GM21528 (cell line): Measurements from ENCODE around the gene KCTD13.
"Not testable (repeated sequence)": the region's sequence is repeated elsewhere in the genome, so short reads cannot be mapped to it uniquely, and the experiment has no call there.

Experiments
- ATAC-seq: cut with Tn5 transposase; IDR thresholded peaks from one replicate; pipeline ENCODE4 v1.9.1; 2021; ENCODE audit warnings: mild to moderate bottlenecking, moderate library complexity; ENCODE audit not compliant: unreplicated experiment, low FRiP score

Gene KCTD13

DNA sequence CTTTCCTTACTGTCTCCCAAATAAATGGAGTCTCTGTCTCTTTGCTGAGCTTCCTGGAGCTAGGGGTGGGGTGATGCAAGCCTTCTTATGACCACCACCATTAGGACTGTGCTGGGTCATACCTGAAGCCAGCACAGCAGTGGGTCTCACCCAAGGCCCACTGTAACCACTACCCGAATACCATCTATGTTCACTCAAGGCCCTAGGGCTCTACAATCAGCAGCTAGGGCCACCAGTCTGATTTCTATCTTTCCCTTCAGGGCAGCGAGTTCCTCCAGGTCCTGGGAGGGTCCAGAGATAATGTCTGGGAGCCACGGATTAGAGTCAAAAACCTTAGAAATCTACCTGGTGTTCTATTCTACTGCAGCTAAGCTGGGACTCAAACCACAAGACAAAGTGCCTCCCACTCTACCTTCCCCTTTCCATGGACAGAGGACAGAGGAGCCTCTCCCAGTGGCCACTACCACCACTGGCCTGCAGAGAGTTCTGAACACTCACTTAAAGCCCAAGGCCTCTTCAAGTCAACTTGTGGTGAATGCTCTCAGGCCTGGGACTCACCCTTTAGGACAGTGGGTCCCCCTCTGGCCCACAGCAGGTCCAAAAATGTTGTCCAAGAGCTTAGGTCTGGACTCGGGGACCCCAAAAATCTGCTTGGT, 24.9 kb upstream of the KCTD13 start:
- no peak for ATAC-seq

DNA sequence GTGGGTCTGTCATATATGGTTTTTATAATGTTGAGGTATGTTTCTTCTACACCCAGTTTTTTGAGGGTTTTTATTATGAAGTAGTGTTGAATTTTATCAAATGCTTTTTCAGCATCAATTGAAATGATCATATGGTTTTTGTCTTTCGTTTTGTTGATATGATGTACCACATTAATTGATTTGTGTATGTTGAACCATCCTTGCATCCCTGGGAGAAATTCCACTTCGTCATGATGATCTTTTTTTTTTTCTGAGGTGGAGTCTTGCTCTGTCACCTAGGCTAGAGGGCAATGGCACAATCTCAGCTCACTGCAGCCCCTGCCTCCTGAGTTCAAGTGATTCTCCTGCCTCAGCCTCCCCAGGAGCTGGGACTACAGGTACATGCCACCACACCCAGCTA, 21.9 kb upstream of the KCTD13 start:
- ATAC-seq: no peak

DNA sequence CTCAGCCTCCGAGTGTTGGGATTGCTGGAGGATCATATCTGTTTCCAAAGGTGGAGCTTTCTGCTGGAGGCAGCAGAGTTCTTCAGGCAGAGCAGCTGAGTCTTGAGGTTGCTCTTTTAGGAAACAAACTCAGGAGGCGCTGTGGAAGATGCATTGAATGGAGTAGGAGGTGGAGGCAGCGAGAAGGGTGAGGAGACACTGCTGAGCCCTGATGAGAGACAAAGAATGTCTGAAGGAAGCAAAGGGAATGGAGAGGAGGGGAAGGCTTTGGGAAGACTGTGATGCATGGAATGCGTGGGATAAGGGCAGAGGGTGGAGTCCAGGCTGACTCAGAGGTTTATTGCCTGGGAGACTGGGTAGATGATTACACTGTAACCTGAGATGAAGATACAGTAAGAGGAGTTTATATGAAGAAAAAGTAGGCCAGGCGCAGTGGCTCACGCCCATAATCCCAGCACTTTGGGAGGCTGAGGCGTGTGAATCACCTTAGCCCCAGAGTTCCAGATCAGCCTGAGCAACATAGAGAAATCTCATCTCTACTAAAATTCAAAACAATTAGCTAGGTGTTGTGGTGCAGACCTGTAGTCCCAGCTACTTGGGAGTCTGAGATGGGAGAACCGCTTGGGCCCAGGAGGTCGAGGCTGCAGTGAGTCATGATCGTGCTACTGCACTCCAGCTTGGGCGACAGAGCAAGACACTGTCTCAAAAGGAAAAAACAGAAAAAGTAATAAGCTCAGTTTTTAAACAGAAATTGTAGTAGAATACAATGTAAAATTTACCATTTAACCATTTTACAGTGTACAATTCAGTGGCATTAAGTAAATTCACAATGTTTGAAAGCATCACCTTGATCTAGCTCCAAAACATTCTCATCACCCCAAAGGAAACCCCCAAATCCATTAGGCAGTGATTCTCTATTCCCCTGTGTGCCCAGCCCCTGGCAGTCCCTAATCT, 18.1 kb upstream of the KCTD13 start:
- no peak for ATAC-seq

DNA sequence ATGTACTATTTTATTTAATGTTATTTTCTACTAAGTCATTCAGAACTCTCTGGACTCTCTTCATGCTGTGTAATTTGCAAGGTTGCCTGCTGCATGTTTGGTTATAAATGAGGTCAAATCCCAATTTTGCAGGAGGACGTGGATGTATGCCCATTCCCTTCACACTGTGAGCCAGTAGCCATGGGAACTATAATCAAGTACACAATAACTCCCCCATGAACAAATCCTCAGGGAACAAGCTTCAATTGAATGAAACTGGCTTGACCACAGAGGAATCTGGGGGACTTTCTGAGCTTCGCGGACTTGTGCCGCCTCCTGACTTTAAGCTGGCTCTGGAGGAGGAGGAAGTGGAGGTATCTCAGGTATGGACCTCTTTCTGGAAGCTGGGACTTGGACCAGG, 14.6 kb upstream of the KCTD13 start:
- ATAC-seq: no peak

DNA sequence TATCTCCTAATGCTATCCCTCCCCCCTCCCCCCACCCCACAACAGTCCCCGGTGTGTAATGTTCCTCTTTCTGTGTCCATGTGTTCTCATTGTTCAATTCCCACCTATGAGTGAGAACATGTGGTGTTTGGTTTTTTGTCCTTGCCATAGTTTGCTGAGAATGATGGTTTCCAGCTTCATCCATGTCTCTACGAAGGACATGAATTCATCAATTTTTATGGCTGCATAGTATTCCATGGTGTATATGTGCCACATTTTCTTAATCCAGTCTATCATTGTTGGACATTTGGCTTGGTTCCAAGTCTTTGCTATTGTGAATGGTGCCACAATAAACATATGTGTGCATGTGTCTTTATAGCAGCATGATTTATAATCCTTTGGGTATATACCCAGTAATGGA, 5.7 kb upstream of the KCTD13 start:
- ATAC-seq: not testable (repeated sequence)

DNA sequence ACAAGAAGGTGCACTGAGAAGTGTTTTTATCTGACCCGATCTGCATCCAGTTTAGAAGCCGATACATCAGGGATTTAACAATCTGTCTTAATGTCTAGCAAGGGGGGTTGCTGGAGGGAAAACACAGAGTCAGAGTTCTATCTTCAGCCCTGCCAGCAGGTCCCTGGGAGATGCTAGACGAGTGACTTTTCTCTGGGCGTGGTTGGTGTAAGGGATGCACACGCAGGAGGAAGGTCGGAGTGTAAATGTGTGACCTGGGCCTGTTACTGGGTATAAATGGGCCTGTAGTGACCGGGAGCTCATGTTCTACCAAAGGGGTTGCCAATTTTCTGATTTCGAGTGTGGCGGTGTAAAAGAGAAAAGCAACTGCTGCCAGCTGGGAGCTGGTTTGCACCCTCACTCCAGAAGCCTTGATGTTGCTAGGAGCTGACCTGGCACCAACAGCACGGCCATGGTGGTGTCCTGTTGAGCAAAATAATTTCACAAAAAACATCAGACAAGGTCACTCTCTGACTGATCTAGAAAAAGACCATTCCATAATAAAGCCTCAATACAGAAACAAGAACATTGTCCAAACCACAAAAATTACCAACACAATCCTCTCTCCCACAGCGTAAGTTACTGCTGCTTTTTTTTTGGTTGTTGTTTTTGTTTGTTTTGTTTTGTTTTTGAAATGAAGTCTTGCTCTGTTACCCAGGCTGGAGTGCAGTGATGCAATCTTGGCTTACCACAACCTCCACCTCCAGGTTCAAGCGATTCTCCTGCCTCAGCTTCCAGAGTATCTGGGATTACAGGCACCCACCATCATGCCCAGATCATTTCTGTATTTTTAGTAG, 1.3 kb upstream of the KCTD13 start:
- ATAC-seq: no peak

DNA sequence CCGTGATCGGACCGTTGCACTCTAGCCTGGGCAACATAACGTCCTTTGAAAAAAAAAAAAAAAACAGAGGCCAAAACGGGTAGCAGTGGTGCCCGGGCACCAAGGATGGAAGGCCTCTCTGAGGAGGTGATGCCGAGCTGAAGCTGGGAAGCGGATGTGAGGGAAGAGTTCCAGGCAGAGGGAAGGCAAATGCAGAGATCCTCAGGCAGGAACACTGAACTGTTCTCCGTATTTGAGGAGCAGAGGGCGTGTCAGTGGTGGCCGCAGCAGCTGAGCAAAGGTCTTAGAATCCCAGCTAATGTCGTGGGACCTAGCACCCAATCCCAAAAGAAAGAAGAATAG, 656 bp upstream of the KCTD13 start:
- no peak for ATAC-seq

DNA sequence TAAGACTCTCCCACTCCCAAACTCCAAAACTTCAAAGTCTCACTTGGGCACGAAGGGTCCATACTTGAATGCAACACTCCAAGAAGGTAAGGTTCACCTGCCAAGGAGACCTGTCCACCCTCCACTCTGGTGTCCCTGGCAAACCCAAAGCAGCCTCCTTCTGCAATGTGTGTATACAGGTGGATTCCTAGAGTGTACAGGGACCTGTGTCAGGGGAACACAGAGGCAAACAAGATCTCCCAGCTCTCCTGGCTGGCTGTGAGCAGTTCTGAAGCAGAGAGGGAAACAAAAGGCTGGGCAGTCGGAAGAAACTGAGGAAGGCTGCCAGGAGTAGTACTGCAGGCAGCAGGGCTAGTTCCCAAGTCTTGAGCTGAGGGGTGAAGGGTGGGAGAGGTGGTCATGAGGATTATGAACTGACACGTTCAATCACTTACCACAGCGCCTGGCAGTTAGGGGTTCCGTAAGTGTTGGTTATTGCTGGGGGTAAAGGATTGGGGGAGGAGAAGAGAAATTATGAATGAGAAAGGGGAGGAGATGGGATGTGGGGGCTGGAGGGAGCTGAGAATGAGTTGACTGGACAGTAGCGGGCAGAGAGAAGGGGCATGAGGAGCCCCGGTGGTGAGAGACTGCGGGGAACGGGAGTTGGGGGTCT, 795 bp downstream of the KCTD13 start:
- no peak for ATAC-seq

DNA sequence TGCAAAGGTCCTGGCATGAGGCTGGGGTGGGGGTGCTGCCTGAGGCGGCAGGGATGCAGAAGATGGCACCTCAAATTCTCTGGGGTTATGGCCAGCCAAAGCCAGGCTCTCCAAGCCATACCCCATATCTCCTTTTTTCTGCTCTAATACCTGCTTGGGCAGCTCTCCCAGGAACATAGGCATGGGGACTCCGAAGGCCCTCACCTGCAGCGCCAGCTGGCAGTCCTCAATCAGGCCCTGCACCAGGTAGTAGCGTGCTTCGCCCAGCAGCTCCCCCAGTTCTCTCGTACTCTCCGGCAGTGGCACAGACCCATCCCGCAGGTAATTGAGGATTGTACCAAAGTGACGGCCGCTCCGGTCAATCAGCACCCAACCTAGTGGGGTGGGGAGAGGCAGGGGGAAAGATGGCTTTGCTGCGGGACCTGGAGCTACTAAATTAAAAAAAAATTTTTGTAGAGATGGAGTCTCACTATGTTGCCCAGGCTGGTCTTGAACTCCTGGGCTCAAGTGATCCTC, 3.0 kb downstream of the KCTD13 start:
- ATAC-seq: no peak

DNA sequence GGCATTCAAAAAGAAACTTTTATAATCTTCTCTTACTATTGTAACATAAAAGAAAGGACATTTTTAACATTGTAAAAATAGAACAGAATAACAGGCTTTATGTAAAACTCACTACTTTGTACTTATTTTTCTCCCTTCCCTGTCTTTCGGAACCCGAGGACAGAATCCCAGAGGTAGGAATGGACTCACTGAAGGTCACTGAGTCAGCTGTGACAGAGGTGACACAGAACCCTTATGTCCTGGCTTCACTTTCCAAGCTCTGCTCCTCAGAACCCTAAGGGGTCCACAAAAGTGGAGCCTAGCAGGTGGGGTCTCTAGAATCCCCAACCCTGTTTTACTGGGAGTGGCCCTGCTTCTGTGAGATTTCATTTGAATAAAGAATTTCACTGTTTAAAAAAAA, 3.7 kb downstream of the KCTD13 start:
- ATAC-seq: no peak

DNA sequence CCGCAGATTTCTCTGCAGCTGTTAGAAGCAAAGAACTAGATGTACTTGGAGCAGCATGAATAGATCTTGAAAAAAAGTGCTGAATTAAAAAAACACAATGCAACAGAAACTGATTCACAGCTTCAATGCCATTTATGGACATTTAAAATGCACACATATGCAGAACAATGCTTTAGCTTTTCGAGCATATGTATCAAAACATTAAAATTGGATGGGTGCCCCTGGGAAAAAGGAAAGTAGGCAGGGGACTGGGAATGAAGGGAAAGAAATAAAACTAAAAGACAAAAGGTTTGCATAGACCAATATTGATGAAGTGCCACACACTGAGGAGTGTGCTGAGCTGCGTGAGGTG, 5.0 kb downstream of the KCTD13 start:
- no peak for ATAC-seq

DNA sequence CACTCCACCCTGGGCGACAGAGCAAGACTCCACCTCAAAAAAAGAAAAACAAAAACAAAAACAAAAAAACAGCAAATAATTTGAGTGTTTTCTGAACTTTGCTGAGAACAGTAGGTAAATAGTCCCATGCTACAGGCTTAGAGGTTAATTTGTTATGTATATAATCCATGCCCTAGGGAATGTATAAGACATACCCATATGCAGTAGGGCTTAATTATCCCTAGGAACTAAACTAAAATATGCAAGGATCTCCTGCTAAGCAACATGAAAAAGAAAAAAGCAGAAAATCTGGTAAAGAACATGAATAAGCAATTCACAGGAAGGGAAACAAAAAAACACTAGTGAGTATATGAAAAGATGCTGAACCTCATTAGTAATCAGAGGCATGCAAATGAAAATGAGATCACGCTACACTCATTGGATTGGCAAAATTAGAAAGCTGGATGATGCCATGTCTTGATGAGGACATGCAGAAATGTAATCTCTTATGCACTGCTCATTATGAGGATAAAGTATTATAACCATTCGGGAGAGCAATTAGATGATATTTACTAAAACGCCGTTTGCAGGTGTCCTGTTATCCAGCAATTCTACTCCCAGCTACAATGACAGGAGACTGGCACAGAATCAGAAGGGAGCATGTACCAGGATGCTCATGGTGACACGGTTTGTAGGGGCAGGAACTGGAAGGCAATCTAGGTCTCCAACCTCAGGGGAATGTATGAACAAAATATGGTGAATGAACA, 5.6 kb downstream of the KCTD13 start:
- no peak for ATAC-seq

DNA sequence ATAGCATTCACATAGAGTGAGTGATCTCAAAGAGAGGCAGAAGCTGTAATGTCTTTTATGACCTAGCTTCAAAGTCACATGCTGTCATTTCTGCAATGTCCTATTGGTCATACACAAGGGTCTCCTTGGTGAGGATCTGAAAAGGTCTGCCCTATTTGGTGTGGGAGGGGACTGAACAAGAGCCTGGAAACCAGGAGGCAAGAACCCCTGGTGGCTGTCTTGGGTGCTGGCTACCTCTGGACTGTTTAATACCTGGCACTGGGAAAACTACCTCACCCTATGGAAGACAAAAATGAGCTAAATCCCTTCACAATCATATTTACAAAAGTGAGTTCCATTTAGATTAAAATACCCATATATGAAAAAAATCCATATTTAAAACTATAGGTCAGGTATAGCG, 9.0 kb downstream of the KCTD13 start:
- ATAC-seq: no peak

DNA sequence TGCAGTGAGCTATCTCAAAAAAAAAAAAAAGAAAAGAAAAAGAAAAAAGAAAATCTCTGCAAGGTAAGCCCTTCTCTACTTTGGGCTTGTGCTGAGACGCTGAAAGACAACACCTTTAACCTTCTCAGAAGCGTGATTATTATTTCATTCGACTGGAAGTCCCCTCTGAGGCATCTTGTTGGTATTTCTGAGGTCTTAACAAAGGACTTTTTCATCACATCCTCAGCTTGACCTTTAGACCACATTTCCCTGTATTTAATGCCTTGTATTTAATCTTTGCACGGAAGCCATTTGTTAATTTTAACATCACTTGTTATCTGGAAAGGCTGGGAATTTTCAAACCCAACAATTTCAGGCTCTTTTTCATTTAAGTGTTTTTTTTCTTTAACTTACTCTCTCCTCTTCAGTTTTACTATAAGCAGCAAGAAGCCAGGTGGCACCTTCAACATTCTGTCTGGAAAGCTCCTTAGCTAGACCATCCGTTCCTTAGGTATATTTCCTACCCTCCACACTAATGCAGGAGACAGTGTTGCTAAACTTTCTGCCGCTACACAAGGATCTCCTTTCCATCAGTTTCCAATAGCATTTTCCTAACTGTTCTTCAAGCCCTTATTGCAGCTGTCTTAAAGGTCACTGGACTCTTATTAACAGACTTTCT, 10.3 kb downstream of the KCTD13 start:
- ATAC-seq: no peak

DNA sequence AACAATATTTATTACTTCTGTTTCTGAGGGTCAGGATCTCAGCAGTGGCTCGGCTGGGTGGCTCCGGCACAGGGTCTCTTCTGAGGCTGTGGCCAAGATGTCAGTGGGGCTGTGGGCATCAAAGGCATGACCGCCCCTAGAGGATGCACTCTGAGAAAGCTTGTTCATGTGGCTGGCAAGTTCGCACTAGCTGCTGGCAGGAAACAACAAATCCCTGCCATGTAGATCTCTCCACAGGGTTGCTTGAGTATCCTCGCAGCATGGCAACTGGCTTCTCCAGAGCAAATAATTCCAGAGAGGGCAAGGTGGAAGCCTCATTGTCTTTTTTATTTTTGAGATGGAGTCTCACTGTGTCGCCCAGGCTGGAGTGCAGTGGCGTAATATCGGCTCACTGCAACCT, 12.5 kb downstream of the KCTD13 start:
- ATAC-seq: no peak

DNA sequence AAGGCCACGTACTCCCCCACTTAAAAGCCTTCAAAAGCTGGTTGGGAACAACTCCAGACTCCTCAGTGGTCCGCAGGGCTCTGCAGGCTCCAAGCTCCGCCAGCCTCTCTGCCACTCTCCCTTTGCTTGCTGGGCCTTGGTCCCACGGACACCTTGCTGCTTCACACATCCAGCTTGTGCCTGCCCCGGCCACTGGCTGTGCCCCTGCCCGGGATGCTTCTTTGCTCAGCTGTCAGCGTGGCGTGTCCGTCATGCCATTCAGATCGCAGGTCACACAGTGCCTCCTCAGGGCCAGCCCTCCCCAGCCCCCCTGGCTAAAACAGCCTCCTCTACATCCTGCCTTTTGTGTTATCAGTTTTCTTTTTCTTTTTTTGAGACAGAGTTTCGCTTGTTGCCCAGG, 13.9 kb downstream of the KCTD13 start:
- ATAC-seq: no peak

DNA sequence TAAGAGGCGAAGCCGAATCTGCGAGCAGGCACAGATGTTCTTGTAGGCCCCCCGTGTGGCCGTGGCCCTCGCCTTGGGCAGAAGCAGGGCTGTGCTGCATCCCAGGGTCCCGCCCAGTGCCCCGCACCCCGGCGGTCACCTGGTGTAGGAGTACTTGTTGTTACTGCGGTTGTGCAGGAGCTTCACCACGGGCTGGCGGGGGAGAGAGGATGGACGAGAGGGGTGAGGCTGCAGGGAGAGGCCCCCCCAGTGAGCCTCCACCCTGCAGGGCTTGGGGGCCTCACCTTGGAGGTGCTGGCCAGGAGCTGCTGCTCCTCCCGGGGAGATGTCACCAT, 14.4 kb downstream of the KCTD13 start:
- no peak for ATAC-seq

DNA sequence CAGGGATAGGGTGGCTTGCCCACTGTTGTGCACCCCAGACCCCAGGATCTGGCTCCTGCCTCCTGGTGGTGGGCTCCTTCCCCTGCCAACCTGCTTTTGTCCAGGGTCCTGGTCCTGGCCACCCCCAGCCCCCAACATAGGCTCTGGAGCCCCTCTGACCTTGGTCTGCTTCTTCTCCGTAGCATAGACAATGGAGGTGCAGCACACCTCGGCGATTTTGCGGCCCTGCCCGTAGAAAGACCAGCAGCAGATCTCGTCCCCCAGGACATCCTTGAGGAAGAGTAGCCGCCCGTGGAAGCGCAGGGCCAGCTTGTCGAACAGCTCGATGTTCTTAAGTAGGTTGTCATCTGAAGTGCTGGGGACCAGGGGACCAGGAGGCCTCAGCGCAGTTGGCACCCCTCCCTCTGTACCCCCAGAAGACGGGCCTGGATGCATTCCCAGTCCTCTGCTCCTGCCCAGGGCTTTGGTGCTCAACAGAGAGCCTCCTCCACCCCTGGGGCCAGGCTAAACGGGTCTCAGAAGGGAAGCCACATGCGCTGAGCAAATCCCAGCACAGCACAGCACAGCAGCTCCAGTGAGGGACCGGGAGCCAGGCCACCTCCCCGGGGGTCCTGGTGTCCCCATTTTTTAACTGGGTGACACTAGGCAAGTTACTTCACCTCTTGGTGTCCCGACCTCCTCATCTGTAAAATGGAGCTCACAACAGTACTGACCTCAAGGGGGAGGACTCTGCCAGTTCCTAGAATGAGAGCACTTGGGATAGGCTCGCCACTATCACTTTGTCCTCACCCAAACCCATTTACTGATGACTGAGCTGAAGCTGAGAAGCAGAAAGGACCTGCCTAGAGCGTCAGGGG, 15.0 kb downstream of the KCTD13 start:
- ATAC-seq: no peak

DNA sequence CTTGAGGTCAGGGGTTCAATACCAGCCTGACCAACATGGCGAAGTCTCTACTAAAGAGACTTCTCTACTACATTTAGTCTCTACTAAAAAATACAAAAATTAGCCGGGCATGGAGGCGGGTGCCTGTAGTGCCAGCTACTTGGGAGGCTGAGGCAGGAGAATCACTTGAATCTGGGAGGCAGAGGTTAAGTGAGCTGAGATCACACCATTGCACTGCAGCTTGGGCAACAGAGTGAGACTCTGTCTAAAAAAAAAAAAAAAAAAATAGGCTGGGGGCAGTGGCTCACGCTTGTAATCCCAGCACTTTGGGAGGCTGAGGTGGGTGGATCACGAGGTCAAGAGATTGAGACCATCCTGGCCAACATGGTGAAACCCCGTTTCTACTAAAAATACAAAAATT, 16.2 kb downstream of the KCTD13 start:
- not testable (repeated sequence) for ATAC-seq
